ENCODE results near the gene TMEM273. TPM values are rescaled to one million over a fixed set of nuclear protein-coding genes. Genes with fewer than 3 reads are reported as not detected.

The TMEM273 gene
- total RNA-seq, 1 experiment from 2014 or later, result not detected

- Mint-ChIP-seq H3K27me3 (ENCODE audit: insufficient read depth, unreplicated experiment) (peaks cover 14% of the 10 kb centered on the region), H3K4me3 (ENCODE audit: unreplicated experiment) (no peak overlapping the region), H3K27ac (ENCODE audit: low read depth, unreplicated experiment) (no peak overlapping the region), H3K9me3 (ENCODE audit: unreplicated experiment) (no peaks in the 10 kb centered on the region), H3K36me3 (ENCODE audit: insufficient read depth, unreplicated experiment) (no peaks in the 10 kb centered on the region), H3K4me1 (ENCODE audit: insufficient read depth, unreplicated experiment) (no peaks in the 10 kb centered on the region)
- POLR2A ChIA-PET, result no interaction called here
- intact Hi-C loops (cut with micrococcal nuclease), result no loop called here
- BruUV-seq (replicated peaks), result no TSS peak
- TF ChIP-seq CTCF (IDR thresholded peaks at IDR 0.05; ENCODE audit: unreplicated experiment), result no peak
- CTCF ChIA-PET, result interaction anchor here (1.4 kb wide), 1 partner anchor 483 kb away, joined by 4 read pairs; no protein-coding TSS in a partner anchor
- DNase-seq (ENCODE audit: unreplicated experiment), result no peak
Measured at GRCh38 chr10:49141541-49142332, 46.5 kb downstream of the TMEM273 start.

- Mint-ChIP-seq H3K9me3 (ENCODE audit: unreplicated experiment) (no peaks in the 10 kb centered on the region), H3K36me3 (ENCODE audit: insufficient read depth, unreplicated experiment) (no peaks in the 10 kb centered on the region), H3K27me3 (ENCODE audit: insufficient read depth, unreplicated experiment) (peaks cover 14% of the 10 kb centered on the region), H3K27ac (ENCODE audit: low read depth, unreplicated experiment) (no peak overlapping the region), H3K4me1 (ENCODE audit: insufficient read depth, unreplicated experiment) (no peaks in the 10 kb centered on the region), H3K4me3 (ENCODE audit: unreplicated experiment) (no peak overlapping the region)
- no TSS peak for BruUV-seq (replicated peaks)
- TF ChIP-seq CTCF (IDR thresholded peaks at IDR 0.05; ENCODE audit: unreplicated experiment), result no peak
- DNase-seq (ENCODE audit: unreplicated experiment), result peak; percentile 8
- intact Hi-C loops (cut with micrococcal nuclease), result no loop called here
- ChIA-PET CTCF (interaction anchor here (1.4 kb wide), 1 partner anchor 482 kb away, joined by 4 read pairs; no protein-coding TSS in a partner anchor), POLR2A (interaction anchor here (0.6 kb wide), 1 partner anchor 483 kb away, joined by 3 read pairs; no protein-coding TSS in a partner anchor)
Measured at GRCh38 chr10:49140304-49141177, 47.6 kb downstream of the TMEM273 start.

- intact Hi-C loops (cut with micrococcal nuclease), result no loop called here
- no TSS peak for BruUV-seq (replicated peaks)
- no peak overlapping the region for H3K27ac Mint-ChIP-seq (ENCODE audit: low read depth, unreplicated experiment)
- ChIA-PET POLR2A (interaction anchor here (0.6 to 1.2 kb wide), 2 partner anchors 15 to 484 kb away, joined by 3 read pairs; no protein-coding TSS in a partner anchor), CTCF (interaction anchor here (1.3 kb wide), 1 partner anchor 22 kb away, joined by 6 read pairs; no protein-coding TSS in a partner anchor)
- no peaks in the 10 kb centered on the region for H3K9me3 Mint-ChIP-seq (ENCODE audit: unreplicated experiment)
- peaks cover 17% of the 10 kb centered on the region for H3K27me3 Mint-ChIP-seq (ENCODE audit: insufficient read depth, unreplicated experiment)
- no peaks in the 10 kb centered on the region for H3K36me3 Mint-ChIP-seq (ENCODE audit: insufficient read depth, unreplicated experiment)
- H3K4me1 Mint-ChIP-seq (ENCODE audit: insufficient read depth, unreplicated experiment), result no peaks in the 10 kb centered on the region
- TF ChIP-seq CTCF (IDR thresholded peaks at IDR 0.05; ENCODE audit: unreplicated experiment), result no peak
- DNase-seq (ENCODE audit: unreplicated experiment), result peak; percentile 93
- H3K4me3 Mint-ChIP-seq (ENCODE audit: unreplicated experiment), result no peak overlapping the region
Measured at GRCh38 chr10:49139846-49140195, 48.4 kb downstream of the TMEM273 start.

Measured in MCF 10A (cell line).